ENCODE results near the gene ROR1.

ROR1 gene

DNA sequence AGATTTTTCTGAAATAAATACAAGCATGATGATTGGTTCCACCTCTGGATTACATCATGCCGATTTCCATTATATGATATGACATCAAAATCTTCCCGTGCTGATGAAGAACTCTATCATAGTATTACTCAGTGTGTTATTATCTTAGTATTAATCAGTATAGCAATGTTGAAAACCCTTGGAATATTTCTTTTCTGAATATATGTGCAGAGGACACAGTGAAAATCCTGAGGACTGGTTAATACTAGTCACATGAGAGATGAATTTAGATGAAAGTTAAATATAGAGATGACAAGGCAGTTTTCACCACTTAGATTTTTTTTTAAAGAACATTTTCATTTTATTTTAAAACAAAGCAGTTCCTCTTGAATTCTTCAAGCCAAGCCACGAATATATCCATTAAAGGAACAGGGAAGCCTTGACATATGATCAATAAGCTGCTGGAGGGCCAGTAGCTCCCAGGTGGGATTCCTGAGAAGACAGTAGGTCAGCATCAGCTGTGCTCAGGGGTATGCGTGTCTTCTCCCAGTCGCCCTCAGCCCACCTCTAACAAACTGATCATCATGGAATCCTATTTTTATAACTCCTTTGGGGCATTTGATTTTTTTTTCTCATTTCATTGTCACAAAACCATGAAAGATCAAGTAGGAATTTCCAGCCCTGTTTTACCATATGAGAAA, 373.4 kb downstream of the ROR1 start:
- no peak for DNase-seq (ENCODE audit: low read depth)

GRCh38 chr1:64147759-64148158, 373.9 kb downstream of the ROR1 start:
- no peak for DNase-seq (ENCODE audit: low read depth)

- DNase-seq (ENCODE audit: low read depth): no peak
Measured at GRCh38 chr1:64150266-64150665, 376.4 kb downstream of the ROR1 start.

GRCh38 chr1:64150729-64151230, 377.0 kb downstream of the ROR1 start:
- DNase-seq (ENCODE audit: low read depth): no peak

- DNase-seq (ENCODE audit: low read depth): no peak
Measured at GRCh38 chr1:64155278-64155677, 381.5 kb downstream of the ROR1 start.

DNA sequence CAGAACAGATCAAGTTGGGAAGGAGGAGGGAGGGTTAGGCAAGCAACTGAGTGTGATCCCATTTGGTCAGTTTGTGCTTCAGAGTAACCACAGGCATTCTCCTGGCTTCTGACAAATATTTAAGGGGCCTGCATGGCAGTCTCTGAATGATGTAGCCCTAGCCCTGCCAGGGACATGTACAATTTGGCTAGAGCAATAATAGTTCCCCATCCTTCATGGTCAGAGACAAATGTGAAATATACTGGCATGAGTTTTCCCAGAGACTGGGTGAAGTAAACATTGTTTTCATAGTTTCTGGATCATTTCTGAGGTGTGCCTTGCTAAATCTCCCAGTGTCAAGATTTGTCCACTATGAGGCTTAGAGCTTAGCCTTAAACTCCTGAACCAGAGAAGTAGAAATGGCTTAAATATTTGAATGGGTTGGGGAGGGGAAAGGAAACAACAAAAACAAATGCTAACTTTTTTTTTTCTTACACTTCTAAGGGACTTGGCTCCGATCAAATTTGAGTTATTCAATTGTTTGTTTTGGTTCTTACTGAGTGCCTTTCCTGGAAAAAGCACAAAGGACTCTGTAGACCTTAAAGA, 387.6 kb downstream of the ROR1 start:
- no peak for DNase-seq (ENCODE audit: low read depth)

DNA sequence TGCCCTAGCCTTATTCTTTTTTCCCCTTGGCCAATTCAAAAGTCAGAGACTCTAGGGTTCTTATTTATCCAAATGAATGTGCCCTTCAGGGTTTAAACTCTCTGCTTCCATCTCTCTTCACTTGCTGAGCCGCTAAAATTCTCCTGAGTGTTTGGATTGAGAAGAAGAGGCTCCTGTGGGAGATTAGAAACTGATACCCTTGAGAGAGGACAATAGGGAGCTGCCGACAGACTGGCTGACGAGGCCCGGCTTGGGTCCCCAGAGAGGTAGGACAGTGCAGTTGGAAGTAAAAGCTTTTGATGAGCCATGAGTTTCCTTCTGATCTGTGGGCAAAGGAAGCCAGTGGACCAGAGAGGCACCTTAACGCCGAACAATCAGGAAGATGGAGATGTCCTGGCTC, 388.3 kb downstream of the ROR1 start:
- DNase-seq (ENCODE audit: low read depth): no peak

- DNase-seq (ENCODE audit: low read depth): no peak
Measured at GRCh38 chr1:64162804-64163203, 389.0 kb downstream of the ROR1 start.

DNA sequence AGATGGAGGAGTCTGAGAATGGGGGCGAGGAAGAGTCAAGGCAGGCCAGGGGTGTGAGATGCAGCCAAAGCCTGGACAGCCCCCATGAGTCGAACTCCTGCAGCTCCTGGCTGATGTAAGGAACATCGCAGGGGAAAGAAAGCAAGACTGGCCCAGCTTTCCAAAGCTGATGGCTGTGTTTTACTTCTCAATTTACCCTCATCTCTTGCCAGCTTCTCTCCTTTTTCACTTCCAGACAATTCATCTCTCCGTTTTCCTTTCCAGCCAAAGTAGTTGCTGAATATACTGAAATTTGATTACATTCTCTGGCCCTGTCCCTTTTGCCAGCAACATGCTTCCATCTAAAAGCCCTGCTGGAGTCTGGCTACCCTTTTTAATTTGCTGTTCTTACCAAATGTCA, 389.6 kb downstream of the ROR1 start:
- no peak for DNase-seq (ENCODE audit: low read depth)

GRCh38 chr1:64163970-64164369, 390.2 kb downstream of the ROR1 start:
- DNase-seq (ENCODE audit: low read depth): no peak

GRCh38 chr1:64166629-64167028, 392.8 kb downstream of the ROR1 start:
- DNase-seq (ENCODE audit: low read depth): no peak

GRCh38 chr1:64167176-64167575, 393.4 kb downstream of the ROR1 start:
- no peak for DNase-seq (ENCODE audit: low read depth)

GRCh38 chr1:64171246-64171645, 397.4 kb downstream of the ROR1 start:
- no peak for DNase-seq (ENCODE audit: low read depth)

- DNase-seq (ENCODE audit: low read depth): no peak
Measured at GRCh38 chr1:64171797-64172281, 398.0 kb downstream of the ROR1 start.

- no peak for DNase-seq (ENCODE audit: low read depth)
Measured at GRCh38 chr1:64172458-64172983, 398.7 kb downstream of the ROR1 start.

DNA sequence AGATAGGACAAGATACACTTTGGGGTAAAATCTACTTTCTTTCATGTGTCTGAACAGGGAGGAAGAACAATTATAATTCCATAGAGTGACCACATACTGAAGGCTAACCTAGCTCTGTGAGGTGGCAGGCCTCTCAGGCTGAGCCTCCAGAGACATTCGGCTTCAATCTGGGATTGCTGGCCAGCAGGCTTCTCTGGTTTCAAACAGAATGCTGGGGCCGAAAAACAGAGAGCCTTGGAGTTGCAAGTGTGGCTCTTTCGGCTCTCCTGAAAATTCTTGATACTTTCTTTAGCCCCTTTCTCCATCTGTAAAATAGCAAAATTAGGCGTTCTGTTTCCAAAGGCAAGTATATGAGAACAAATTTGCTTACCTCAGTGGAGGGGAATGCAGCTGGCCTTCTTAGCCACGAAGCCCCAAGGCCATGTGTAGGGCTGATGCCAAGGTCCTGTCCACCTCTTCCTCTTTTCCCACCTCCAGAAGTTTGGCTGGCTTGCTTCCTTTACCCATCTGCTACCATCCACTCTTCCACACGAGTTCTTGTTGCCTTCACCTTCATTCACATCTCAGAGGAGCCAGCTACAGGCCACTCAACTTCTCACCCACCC, 399.6 kb downstream of the ROR1 start:
- no peak for DNase-seq (ENCODE audit: low read depth)

- no peak for DNase-seq (ENCODE audit: low read depth)
Measured at GRCh38 chr1:64175639-64176038, 401.8 kb downstream of the ROR1 start.

DNA sequence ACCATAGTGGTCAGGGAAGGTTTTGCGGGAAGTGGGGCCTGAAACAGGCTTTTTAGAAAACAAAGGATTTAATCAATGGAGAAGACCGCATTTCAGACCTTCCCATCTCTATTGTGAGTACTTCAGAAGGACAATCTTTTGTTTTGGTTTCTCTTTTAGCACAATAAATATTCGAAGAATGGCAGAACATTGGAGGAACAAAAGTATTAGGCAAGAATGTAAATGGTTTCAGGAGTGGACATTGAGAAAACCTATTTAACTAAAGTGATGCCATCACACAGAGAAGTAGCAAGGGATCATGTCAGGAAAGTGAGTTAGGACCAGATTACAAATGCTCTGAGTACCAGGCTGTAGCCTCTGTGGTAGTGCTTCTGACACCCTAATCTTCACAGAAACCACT, 402.8 kb downstream of the ROR1 start:
- no peak for DNase-seq (ENCODE audit: low read depth)

GRCh38 chr1:64179588-64179987, 405.8 kb downstream of the ROR1 start:
- no peak for DNase-seq (ENCODE audit: low read depth)

- no peak for DNase-seq (ENCODE audit: low read depth)
Measured at GRCh38 chr1:64182207-64182606, 408.4 kb downstream of the ROR1 start.

DNA sequence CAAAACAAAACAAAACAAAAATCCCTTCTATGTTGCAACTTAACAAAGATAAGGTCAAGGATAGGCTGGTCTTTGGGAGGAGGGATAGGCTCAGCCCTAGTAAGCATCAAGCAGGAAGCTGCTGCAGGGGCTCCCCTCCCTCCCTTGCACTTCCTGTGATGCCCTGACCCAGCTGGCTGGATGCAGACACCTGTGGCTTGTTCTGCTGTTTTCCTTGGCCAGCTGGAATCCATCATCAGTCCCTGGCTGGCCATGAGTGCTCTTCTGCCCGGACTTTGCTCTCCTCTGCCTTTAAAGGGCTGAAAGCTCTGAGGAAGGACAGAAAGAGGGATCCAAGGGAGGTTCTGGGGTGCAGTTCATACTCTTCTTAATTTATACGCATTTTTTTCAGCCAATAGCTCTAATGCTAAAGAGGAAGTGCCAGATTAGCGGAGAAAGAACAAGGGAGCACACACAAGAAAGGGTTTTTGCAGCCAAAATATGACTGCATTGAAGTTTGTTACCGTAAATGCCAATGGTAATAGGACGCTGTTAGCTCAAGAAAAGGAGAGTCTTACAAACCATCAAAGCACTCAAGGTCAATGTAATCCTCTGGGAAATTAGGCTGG, 409.7 kb downstream of the ROR1 start:
- DNase-seq (ENCODE audit: low read depth): no peak

DNA sequence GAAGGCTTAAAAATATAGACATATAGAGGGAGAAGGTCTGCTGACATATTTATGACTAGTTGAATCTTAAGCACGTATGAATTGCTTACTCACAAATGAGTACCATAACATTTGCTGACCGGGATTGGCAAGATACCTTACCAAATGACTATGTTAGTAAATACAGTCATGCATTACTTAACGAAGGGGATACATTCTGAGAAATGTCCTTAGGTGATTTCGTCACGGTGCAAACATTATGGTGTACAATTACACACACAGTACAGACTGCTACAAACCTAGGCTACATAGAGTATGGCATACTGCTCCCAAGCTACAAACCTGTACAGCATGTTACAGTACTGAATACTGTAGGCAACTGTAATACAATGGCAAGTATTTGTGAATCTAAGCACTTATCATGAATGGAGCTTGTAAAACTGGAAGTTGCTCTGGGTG, 410.2 kb downstream of the ROR1 start:
- DNase-seq (ENCODE audit: low read depth): no peak
